Measurements from ENCODE around the gene HMGCL.

HMGCL gene

DNA sequence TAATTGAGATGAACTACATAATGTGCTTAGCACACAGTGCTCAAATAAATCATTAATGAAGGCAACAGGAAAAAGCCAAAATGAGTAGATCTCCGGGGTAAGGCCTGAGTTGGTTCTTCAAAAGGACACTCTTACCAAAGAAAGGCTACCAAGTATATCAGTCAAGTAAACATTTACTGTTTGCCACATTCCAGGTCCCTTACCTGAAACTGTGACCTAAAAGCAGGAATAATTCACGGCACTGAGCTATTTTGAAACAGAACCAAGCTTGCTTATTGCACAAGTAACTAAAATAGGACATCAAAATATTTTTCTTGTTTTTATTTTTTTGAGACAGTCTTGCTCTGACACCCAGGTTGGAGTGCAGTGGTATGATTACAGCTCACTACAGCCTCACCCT is 49.0 kb downstream of the HMGCL start:
- DNase-seq (ENCODE audit: low read depth) = no peak

DNA sequence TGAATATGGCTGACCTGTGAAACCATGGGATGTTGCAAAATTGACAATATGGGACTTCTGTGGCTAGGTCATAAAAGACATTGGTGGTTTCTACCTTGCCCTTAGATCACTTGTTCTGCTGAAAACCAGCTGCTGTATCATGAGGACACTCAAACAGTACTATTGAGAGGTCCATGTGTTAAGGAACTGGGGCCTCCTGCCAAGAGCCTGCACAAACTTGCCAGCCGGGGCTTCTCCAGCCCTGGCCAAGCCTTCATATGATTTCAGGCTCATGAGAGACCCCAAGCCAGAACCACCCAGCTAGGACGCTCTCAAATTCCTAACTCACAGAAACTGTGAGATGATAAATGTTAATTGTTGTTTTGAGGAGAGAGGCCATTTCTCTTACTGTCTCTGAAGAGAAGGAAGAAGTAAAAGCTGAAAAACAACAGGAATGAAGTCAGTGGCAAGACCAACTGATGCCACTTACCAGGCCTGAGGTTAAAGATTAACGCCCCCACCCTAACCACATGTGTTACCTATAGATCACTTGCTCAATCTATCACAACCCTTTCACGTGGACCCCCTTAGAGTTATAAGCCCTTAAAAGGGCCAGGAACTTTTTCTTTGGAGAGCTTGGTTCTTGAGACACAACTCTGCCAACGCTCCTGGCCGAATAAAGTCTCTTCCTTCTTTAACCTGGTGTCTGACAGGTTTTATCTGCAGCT is 50.9 kb downstream of the HMGCL start:
- DNase-seq (ENCODE audit: low read depth) = no peak

DNA sequence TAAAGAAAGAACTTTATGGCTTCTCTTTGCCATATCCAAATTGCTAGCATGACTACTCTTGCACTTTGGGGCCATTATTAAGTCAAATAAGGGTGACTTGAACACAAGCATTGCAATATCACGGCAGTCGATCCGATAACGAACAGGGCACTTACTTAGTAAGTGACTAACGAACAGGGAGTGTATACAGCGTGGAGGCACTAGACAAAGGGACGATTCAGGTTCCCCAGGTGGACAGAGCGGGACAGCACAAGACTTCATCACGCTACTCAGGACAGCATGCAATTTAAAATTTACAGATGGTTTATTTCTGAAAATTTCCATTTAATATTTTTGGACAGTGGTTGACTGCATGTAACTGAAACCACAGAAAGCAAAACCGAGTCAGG is 52.4 kb downstream of the HMGCL start:
- no peak for DNase-seq (ENCODE audit: low read depth)

DNA sequence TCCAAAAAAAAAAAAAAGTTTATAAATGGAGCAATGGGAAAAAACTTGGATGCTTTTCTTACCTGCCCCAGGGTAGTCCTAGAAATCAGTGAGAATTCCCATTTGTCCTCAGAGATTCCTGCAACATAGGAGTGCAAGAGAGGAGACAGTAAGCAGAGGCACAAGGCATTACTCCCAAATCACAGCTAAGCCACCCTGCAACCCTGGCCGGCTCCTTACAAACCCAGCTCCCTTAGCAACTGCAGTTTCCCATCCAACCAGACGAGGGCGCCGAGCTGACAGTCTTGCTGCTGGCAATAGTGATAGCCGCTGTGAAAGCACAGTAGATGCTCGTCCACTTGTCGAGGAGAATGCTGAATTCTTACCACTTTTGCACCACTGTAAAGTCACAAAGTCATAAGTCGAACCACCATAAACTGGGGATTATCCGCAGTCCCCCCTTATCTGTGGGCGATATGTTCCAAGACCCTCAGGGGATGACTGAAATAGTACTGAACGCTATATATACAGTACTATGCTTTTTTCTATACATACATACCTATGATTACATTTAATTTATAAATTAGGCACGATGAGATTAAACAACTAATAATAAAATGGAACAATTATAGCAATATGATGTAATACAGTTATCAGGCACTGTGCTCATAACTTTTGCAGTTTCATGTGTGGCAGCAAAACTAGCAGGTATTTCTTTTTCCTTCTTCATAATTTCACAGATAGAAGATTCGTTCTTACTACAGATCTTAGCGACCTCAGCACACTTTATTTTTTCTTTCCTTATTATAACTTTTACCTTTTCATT is 53.0 kb downstream of the HMGCL start:
- peak; percentile 66 for DNase-seq (ENCODE audit: low read depth)

DNA sequence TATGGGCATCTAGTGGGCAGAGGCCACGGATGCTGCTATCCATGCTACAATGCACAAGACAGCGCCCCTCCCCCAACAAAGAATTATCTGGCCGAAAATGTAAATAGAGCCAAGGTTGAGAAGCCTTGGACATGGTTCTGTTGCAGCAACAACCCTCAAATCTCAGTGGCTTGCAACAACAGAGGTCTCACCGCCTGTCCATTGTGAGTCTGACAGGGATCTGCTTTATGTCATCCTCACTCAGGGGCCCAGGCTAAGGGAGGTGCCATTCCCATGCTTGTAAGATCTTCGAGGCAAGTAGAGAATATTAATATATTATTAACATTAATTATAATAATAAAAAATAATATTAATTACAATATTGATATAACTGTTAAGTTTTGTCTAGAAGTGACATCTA is 56.5 kb downstream of the HMGCL start:
- no peak for DNase-seq (ENCODE audit: low read depth)

DNA sequence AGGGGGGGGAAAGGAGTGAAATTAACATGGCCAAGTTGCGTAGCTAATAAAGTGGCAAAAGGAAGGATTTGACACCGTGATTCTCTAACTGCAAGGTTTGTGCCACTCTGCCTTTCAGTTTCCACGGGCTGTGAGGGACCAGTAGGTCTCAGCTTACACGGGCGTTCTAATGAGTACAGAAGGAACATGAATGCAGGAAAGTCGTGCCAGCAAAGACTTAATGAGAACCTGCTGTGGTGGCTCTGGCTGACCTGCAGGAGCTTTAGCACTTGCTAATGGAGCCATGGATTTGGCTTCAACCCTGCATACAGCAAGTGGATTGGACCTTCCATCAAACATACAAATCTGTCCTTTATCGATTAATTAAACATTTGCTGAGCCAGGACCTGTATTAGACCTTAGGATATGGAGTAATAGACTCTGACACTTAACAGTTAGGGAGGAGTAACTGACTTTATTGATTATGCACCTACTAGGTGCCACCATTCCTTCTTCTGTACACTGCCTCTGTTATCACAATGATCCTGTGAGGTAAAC is 62.1 kb downstream of the HMGCL start:
- DNase-seq (ENCODE audit: low read depth) = no peak

DNA sequence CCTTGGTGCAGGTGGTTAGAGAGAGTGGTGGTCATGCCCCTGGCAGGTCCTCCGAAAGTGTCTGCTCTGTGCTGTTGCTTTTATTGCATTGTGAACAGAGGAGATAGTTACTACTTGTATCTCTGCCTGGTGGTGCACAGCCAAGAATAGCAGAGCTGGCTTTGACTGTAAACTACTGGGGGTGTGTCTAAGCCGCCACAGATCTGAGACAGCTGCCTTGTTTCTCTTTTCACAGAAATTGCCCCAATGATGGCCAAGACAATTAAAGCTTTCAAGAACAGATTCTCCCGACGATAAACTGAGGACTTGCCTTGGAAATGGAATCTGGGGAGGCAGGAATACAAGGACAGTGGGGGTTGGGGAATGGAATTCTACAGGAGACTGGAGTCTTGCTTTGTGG is 66.0 kb downstream of the HMGCL start:
- DNase-seq (ENCODE audit: low read depth) = no peak

DNA sequence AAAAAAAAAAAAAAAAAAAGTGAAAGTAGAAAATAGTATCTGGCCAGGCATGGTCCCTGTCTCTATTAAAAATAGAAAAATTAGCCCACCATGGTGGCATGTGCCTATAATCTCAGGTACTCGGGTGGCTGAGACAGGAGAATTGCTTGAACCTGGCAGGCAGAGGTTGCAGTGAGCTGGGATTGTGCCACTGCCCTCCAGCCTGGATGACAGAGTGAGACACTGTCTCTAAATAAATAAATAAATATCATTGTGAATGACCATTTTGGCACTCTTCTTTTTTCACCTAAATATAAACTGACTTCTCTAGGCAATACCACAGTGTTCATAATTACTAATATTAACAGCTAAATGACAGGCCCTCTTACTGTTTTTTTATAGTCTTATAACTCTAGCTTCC is 67.4 kb downstream of the HMGCL start:
- DNase-seq (ENCODE audit: low read depth) = no peak

DNA sequence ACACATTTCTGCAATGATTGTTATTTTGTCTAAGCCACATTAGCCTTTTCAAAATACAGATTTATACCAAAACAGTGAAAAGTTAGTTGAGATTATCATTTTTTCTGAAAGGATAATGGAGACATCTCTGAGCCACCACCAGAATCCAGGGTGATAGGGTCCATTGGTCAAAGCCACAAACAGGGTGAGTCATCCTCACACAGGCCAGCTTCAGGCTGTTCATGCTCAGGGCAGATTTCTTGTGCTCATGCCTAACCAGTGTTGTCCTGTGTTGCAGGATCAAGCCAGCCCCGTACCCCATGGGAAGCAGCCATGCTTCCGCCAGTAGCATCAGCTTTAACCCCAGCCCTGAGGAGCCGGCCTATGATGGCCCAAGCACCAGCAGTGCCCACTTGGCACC is 68.6 kb downstream of the HMGCL start:
- no peak for DNase-seq (ENCODE audit: low read depth)

DNA sequence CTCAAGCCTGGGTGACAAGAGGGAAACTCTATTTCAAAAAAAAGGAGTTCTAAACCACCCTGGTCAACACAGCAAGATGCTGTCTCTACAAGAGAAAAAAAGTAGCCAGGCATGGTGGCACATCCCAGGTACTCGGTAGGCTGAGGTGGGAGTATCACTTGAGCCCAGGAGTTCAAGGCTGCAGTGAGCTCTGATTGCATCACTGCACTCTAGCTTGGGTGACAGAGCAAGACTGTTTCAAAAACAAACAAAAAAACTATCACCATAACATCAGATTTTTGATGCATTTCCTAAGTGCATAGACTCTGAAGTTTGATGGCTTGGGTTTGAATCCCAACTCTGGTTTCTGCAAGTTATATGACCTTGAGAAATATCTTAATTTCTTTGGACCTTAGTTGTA is 72.3 kb downstream of the HMGCL start:
- no peak for DNase-seq (ENCODE audit: low read depth)
